GM12801 (cell line): ENCODE measurements around the gene OGFOD2.

ENCODE experiments used
- TF ChIP-seq, protein P1 (sequence below): IDR thresholded peaks from one replicate; pipeline ENCODE4 v1.5.1; 2011; ENCODE audit warnings: control low read depth; ENCODE audit not compliant: insufficient read length; ENCODE audit errors: extremely low read depth

Gene OGFOD2

DNA sequence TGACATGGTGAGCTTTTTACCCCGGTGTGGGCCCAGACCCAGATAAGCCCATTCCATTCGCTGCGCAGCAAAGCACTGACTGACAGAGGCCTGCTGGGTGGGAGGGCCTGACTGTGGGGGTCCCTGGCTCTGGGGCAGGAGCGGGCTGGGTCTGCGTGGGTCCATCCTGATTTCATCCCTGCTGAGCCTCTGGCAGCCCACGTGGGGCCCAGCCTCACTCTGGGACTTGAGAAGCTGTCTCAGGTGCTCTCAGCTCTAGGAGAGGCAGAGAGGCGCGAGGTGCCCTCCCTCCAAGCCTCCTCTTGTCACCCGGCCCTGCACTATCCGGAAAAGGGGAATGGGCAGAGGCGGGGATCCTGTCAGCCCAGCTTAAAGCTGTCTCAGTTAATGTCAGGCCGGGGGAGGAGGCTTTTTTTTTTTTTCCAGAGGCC lies 9.7 kb upstream of the OGFOD2 start:
- TF ChIP-seq, protein P1, sequence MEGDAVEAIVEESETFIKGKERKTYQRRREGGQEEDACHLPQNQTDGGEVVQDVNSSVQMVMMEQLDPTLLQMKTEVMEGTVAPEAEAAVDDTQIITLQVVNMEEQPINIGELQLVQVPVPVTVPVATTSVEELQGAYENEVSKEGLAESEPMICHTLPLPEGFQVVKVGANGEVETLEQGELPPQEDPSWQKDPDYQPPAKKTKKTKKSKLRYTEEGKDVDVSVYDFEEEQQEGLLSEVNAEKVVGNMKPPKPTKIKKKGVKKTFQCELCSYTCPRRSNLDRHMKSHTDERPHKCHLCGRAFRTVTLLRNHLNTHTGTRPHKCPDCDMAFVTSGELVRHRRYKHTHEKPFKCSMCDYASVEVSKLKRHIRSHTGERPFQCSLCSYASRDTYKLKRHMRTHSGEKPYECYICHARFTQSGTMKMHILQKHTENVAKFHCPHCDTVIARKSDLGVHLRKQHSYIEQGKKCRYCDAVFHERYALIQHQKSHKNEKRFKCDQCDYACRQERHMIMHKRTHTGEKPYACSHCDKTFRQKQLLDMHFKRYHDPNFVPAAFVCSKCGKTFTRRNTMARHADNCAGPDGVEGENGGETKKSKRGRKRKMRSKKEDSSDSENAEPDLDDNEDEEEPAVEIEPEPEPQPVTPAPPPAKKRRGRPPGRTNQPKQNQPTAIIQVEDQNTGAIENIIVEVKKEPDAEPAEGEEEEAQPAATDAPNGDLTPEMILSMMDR = no peak

DNA sequence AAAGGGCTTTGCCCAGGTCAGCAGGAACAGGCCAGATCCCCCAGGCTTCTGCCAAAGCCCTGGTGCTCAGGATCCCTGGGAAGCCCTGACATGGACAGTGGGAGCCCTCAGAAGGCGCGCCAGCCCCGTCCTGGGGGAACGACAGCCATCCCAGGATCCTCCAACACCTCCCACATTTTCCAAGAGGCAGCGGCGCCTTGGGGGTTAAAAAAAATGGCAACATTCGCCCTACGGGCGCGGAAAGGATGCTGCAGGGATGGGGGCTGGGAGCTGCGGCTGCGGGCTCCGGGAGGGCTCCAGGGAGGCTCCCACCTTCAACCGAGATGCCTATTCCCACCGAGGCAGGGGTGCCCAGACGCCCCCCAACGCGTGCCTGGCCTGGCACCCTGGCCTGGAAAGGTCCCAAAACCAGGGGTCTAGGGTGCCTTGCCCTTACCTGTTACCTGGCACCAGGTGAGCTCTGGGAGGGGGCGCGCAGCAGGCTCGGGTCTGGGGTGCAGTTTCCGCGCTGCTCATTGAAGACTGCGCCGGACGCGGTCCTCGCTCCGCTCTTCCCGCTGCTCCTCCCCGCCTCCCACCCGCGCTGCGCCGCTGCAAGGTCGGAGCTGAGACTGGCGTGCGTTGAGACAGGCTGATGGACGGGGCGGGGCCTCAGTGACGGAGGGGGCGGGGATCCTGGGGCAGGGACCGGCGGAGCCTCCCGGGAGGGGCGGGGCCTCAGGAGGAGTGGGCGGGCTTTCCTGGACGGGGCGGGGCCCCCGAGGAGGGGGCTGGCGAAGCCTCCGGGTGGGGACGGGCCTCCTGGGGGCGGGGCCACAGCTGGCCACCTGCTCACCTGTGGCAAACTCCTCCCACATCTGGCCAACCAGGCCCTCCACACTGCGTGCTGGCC lies 8.9 kb upstream of the OGFOD2 start, which contains the start of gene ABCB9:
ABCB9 (minus strand) TSS at position 613 of the 892 bp plus-strand sequence. CDS start 6,228 bp downstream, outside the sequence.
- TF ChIP-seq, protein P1 = no peak

DNA sequence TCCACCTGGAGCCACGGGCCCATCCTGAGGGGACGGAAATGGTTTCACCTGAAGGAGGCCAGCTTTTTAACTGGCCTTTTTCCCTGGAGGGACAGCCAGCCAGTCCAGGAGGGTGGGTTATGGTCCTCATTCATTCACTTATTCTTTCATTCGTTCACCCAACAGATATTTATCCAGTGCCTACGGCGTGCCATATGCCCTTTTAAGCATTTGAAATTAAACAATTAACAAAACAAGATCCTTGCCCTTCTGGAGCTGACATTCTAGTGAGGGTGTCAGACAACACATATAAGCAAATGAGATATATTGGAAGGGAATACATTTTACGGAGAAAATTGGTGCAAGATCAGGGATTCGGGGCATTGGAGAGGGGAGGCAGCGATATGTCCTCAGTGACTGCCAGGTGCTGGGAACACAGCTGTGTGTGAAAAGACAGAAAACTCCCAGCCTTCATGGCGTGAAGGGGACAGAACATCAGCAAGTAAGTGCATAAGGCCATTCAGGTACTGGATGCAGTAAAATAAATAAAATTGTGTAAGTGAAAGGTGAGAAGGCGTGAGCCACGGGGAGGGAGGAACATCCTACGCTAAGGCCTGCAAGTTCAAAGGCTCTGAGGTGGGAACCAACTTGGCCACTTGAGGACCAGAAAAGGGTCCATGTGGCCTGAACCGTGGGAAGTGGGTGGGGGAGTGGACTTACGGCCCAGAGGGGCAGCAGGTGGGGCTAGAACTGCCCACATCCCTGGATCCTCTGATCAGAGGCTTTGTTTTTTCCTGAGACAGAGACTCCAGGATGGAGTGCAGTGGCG lies 8.1 kb upstream of the OGFOD2 start:
- TF ChIP-seq, protein P1 = no peak

DNA sequence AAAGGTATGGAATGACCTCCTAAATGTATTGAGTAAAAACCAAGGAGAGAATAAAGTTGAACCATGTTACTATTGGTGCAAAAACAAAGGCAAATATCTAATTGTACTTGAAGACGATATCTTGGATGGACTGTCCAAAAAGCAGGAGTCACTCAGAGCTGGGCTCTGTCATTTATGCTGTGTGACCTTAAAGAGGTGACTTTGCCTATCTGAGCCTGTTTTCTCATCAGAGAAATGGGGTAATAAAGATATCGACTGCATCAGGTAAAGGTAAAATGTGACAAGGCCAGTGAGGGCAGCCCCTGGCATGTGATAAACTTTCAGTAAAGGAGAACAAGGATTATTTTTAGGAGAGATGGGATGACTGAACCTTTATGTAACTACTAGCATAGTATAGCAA lies 6.9 kb upstream of the OGFOD2 start:
- TF ChIP-seq, protein P1 = no peak

DNA sequence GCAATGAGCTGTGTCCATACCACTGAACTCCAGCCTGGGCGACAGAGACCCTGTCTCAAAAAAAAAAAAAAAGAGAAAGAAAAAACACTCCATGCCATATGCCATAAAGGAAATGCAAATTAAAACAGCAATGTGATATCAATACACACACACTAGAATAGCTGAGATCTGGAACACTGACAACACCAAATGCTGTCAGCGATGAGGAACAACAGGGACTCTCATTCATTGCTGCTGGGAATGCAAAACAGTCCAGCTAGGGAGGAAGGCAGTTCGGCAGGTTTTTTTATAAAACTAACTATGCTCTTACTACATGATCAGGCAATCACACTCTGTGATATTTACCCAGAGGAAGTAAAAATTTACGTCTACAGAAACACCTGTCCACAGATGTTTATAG lies 5.4 kb upstream of the OGFOD2 start:
- TF ChIP-seq, protein P1 = no peak

DNA sequence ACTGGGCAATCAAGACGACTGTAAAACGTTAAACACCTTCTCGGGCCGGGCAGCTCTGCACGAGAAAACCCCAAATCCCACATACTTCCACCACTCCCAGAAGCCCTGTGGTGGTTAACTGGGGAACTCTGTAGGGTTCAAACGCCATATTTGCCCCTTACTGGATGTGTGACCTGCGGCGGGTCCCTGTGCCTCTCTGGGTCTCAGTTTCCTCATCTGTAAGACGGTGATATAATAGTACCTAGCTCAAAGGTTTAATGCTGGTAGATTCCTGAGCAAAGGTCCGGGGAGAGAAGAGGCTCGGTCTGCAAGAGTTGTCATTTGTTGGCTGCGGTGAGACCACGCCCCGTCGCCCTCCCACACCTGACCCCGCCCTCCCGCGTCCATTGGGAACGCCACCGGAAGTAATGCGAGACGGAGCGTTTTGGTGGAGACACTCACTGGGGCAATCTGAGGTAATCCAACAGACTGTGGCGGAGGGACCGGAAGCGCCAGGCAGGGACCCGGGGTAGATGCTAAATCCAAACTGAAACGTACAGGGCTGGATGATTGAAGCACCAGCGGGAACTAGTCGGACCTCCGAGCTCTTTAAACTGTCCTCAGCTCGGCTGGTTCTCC lies 661 bp upstream of the OGFOD2 start:
- TF ChIP-seq, protein P1 = no peak
